GM21529 (cell line): ENCODE results near the gene XPO5.

Source experiments
- ATAC-seq: cut with Tn5 transposase; IDR thresholded peaks from one replicate; pipeline ENCODE4 v1.9.1; 2021; ENCODE audit not compliant: unreplicated experiment

The XPO5 gene

GRCh38 chr6:43520097-43520496 is 55.7 kb downstream of the XPO5 start:
- no peak for ATAC-seq

- ATAC-seq = no peak
Observed at GRCh38 chr6:43517505-43518357, 58.1 kb downstream of the XPO5 start.

- peak; percentile 84 for ATAC-seq
Observed at GRCh38 chr6:43516697-43517504, 58.9 kb downstream of the XPO5 start, which contains the start of the genes POLR1C and YIPF3. TSS of gene POLR1C (plus strand) at chr6:43517089. CDS start at chr6:43517110, 21 bp downstream. TSS of gene YIPF3 (minus strand) at chr6:43516926. CDS start at chr6:43516807, 119 bp downstream.

- peak; percentile 4 for ATAC-seq
Observed at GRCh38 chr6:43516367-43516696, 59.5 kb downstream of the XPO5 start.

- no peak for ATAC-seq
Observed at GRCh38 chr6:43515808-43516207, 60.0 kb downstream of the XPO5 start.

- no peak for ATAC-seq
Observed at GRCh38 chr6:43511824-43512415, 63.9 kb downstream of the XPO5 start.

- ATAC-seq = no peak
Observed at GRCh38 chr6:43510827-43511163, 65.0 kb downstream of the XPO5 start.

GRCh38 chr6:43509984-43510826 is 65.6 kb downstream of the XPO5 start, which contains the start of gene LRRC73:
TSS of gene LRRC73 (minus strand) at chr6:43510346. CDS start at chr6:43509785, 561 bp downstream.
- peak; percentile 52 for ATAC-seq

- ATAC-seq = peak; percentile 10
Observed at GRCh38 chr6:43509142-43509983, 66.5 kb downstream of the XPO5 start.

GRCh38 chr6:43508481-43509141 is 67.2 kb downstream of the XPO5 start:
- no peak for ATAC-seq

- ATAC-seq = peak; percentile 49
Observed at GRCh38 chr6:43506667-43507471, 69.0 kb downstream of the XPO5 start.

- no peak for ATAC-seq
Observed at GRCh38 chr6:43506171-43506570, 69.7 kb downstream of the XPO5 start.

GRCh38 chr6:43505718-43506117 is 70.1 kb downstream of the XPO5 start:
- no peak for ATAC-seq

- no peak for ATAC-seq
Observed at GRCh38 chr6:43504756-43505593, 70.9 kb downstream of the XPO5 start.

GRCh38 chr6:43503443-43503842 is 72.4 kb downstream of the XPO5 start:
- no peak for ATAC-seq

GRCh38 chr6:43502666-43503065 is 73.2 kb downstream of the XPO5 start:
- ATAC-seq = no peak

GRCh38 chr6:43500921-43501320 is 74.9 kb downstream of the XPO5 start:
- no peak for ATAC-seq
